ENCODE measurements around the gene PPM1G.

DNA sequence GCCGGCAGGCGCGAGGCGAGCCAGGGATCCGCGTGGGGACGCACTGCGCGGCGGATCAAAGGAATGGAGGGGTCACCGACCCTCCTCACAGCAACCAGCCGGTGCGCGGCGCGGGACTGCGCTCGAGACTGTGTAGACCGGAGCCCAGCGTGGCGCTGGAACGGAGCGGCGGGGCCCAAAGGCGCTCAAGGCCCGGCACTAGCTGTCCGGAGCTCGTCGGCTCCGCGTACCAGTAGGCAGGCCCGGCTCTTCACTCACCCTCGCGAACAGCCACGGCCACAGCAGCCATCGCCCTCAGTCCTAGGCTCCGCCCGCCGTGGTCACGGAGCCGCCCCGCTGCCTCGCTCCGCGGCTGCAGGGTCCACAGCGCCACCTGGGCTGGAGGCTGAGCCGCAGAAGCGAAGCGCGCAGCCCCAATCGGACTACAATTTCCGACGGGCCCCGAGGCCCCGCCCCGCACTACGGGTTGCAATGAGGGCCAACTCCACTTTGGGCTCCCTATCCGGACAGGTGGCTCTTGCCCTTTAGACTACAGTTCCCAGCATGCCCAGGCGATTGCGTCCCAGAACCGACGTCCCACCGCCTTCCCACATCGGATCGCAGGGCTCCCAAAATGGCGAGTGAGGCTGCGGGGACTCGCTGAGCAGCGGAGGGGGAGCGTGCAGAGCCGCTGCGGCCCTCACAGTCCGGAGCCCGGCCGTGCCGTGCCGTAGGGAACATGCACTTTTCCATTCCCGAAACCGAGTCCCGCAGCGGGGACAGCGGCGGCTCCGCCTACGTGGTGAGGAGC, 39.2 kb downstream of the PPM1G start, which contains the start of the genes EIF2B4 and SNX17:
- TF ChIP-seq, protein P1, sequence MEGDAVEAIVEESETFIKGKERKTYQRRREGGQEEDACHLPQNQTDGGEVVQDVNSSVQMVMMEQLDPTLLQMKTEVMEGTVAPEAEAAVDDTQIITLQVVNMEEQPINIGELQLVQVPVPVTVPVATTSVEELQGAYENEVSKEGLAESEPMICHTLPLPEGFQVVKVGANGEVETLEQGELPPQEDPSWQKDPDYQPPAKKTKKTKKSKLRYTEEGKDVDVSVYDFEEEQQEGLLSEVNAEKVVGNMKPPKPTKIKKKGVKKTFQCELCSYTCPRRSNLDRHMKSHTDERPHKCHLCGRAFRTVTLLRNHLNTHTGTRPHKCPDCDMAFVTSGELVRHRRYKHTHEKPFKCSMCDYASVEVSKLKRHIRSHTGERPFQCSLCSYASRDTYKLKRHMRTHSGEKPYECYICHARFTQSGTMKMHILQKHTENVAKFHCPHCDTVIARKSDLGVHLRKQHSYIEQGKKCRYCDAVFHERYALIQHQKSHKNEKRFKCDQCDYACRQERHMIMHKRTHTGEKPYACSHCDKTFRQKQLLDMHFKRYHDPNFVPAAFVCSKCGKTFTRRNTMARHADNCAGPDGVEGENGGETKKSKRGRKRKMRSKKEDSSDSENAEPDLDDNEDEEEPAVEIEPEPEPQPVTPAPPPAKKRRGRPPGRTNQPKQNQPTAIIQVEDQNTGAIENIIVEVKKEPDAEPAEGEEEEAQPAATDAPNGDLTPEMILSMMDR (conservative IDR thresholded peaks at IDR 0.05; ENCODE audit: low read depth in 2 of 2): peak; percentile 57 to 91
- peak; percentile 86 for TF ChIP-seq CREB1 (CRISPR knock-in tag; IDR thresholded peaks at IDR 0.05; ENCODE audit: low read depth)
- TF ChIP-seq ZNF114 (CRISPR knock-in tag; IDR thresholded peaks at IDR 0.05): no peak

All from GM23338 (cell line).